Right lobe of liver (tissue), 6 donors: ENCODE measurements around the gene CYP2A6. TPM values are rescaled to one million over a fixed set of nuclear protein-coding genes. Genes with fewer than 3 reads are reported as not detected.
"Not testable (repeated sequence)": the region's sequence is repeated elsewhere in the genome, so short reads cannot be mapped to it uniquely, and the experiment has no call there.

Experiments
- ATAC-seq, 4 donors: fragments of 200-7000 bp; cut with Tn5 transposase; one replicate each; pipeline ENCODE4 v1.9.1; 2020; ENCODE audit warnings: mild to moderate bottlenecking in 4 of 4, moderate library complexity in 4 of 4
- DNase-seq, 3 donors: peaks; one replicate each; pipeline ENCODE4 v3.0.0-alpha.2; 2020
- H3K27ac ChIP-seq, 3 donors: fragments of 200-600 bp; one replicate each; pipeline ENCODE4 v1.8.0; 2022
- H3K27me3 ChIP-seq, 2 donors: fragments of 200-600 bp; one replicate each; pipeline ENCODE4 v1.8.0; 2022
- H3K36me3 ChIP-seq, 4 donors: fragments of 200-600 bp; sonication (generic) in 1 of 4; one replicate each; pipeline versions ENCODE4 v1.5.1 to v1.8.0; 2017 to 2022; ENCODE audit warnings: control low read depth in 1 of 4
- H3K4me1 ChIP-seq, 4 donors: fragments of 200-600 bp; sonication (generic) in 1 of 4; one replicate each; pipeline versions ENCODE4 v1.5.1 to v1.8.0; 2017 to 2022; ENCODE audit warnings: control low read depth in 1 of 4
- H3K4me3 ChIP-seq, 3 donors: fragments of 200-600 bp; one replicate each; pipeline ENCODE4 v1.8.0; 2022
- H3K9me3 ChIP-seq, 4 donors: fragments of 200-600 bp; sonication (generic) in 1 of 4; one replicate each; pipeline versions ENCODE4 v1.5.1 to v1.8.0; 2017 to 2022; ENCODE audit warnings: control low read depth in 1 of 4
- POLR2A ChIP-seq: fragments of 450-650 bp; IDR thresholded peaks from one replicate; pipeline ENCODE4 v1.6.1; 2017; ENCODE audit warnings: antibody characterized with exemption, mild to moderate bottlenecking
- WGBS: methylation state at CpG from one replicate; pipeline ENCODE4 v1.1.6; 2018; ENCODE audit warnings: low coverage, low lambda C conversion rate; ENCODE audit not compliant: insufficient coverage; ENCODE audit errors: missing lambda C conversion rate; 5-methylcytosine and 5-hydroxymethylcytosine counted together
- intact Hi-C, 2 donors: fragments of 100-400 bp; cut with DNase I; formaldehyde crosslinking; loops; one replicate each; pipeline versions ENCODE4 v1.11.2 to v1.14.1; 2022
- total RNA-seq, 6 experiments: library from RNA; depleted of rRNA in 2 of 6; stranded (reverse); fragments of >200 nt in 2 of 6; fragmentation: NEBNext Ultra II Directional in 3 of 6; extraction: Animal tissue kit (Norgen Biotek cat#: 25700) in 3 of 6; gene quantifications; one replicate each; pipeline versions ENCODE4 v1.1.0 to v1.2.4, GENCODE V29; 2016 to 2023
- TF ChIP-seq, protein P1 (sequence below), 4 donors: fragments of 200-600 bp in 3 of 4; fragments of 450-650 bp in 1 of 4; IDR thresholded peaks; one replicate each; pipeline versions ENCODE4 v1.5.1 to v1.8.0; 2016 to 2022; ENCODE audit warnings: antibody characterized with exemption in 4 of 4, mild to moderate bottlenecking in 2 of 4
- donor health status: DM: no; HTN: yes; CAD: no.
- donor health status: DM: no; HTN: no; CAD: no.
- donor health status: DM: no; HTN: no; CAD: no.
- donor health status: DM: no; HTN: yes; CAD: no.
- donor health status: DM: no; HTN: yes; CAD: no.

CYP2A6 gene
- total RNA-seq, 6 experiments from 2014 or later = 73.6 to 3,618 (median 1,239) TPM

DNA sequence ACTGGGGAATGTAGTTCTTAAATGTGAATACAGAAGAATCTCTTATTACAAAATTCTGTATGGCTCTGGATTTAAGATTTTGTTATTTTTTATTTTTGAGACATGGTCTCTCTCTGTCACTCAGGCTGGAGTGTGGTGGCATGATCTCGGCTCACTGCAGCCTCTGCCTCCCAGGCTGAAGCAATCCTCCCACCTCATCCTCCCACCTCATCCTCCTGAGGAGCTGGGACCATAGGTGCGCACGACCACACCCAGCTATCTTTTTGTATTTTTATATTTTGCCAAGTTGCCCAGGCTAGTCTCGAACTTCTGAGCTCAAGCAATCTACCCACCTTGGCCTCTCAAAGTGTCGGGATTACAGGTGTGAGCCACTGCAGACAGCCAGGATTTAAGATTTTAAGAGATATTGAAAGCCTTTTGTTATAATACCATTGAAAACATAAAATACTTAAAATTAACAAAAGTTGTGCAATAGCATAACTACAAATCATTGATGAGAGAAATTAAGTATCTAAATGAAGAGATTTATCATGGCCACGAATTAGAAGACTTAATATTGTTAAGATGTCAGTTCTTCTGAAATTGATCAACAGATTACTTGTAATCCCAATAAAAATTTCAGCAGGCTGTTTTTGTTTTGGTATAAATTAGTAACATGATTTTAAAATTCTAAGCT, 13.4 kb downstream of the CYP2A6 start:
- TF ChIP-seq POLR2A = no peak
- TF ChIP-seq, protein P1, sequence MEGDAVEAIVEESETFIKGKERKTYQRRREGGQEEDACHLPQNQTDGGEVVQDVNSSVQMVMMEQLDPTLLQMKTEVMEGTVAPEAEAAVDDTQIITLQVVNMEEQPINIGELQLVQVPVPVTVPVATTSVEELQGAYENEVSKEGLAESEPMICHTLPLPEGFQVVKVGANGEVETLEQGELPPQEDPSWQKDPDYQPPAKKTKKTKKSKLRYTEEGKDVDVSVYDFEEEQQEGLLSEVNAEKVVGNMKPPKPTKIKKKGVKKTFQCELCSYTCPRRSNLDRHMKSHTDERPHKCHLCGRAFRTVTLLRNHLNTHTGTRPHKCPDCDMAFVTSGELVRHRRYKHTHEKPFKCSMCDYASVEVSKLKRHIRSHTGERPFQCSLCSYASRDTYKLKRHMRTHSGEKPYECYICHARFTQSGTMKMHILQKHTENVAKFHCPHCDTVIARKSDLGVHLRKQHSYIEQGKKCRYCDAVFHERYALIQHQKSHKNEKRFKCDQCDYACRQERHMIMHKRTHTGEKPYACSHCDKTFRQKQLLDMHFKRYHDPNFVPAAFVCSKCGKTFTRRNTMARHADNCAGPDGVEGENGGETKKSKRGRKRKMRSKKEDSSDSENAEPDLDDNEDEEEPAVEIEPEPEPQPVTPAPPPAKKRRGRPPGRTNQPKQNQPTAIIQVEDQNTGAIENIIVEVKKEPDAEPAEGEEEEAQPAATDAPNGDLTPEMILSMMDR (IDR thresholded peaks at IDR 0.05) = no peak
- H3K36me3 ChIP-seq = no peaks in the 10 kb centered on the region
- H3K9me3 ChIP-seq = no peaks in the 10 kb centered on the region
- 77% methylated on average over 5 of the region's 6 CpGs for WGBS
- DNase-seq (no peak), ATAC-seq (no peak)
- intact Hi-C loops = no loop called here
- H3K27ac ChIP-seq = no peak overlapping the region
- H3K4me3 ChIP-seq = no peak overlapping the region
- H3K27me3 ChIP-seq = no peaks in the 10 kb centered on the region
- peaks cover 0 to 7% (median 3%) of the 10 kb centered on the region in 4 donors for H3K4me1 ChIP-seq

DNA sequence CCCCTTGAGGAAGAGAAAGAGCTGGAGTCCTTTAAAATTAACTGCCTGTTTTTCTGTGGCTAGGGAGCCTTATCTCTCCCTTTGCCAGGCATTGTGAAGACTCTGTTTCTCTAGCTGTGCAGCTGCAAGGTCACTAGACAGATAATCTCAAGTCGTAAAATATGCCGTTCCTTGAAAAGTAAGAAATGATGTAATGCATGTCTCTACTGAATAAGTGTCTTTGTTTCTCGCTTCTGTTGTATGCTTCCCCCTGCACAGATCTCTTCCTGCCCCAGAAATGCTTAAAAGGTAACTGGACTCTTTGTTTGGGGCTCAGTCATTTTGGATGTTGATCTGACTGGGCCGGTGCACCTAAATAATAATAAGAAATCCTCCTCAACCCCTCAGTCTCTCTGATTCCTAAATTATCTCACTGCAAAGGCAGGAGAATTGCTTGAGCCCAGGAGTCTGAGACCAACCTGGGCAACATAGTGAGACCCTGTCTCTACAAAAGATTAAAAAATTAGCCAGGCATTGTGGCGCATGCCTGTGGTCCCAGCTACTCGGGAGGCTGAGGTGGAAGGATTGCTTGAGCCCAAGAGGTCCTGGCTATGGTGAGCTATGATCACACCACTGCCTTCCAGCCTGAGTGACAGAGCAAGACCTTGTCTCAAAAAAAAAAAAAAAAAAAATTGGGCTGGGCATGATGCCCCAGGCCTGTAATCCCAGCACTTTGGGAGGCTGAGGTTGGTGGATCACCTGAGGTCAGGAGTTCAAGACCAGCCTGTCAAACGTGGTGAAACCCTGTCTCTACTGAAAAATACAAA, 16.3 kb downstream of the CYP2A6 start:
- H3K27me3 ChIP-seq, intact Hi-C loops, H3K4me3 ChIP-seq, H3K36me3 ChIP-seq, ATAC-seq, H3K9me3 ChIP-seq, H3K27ac ChIP-seq: not testable (repeated sequence)
- WGBS = 49% methylated on average over 7 of the region's 7 CpGs
- peaks cover 0 to 14% (median 7%) of the 10 kb centered on the region in 4 donors for H3K4me1 ChIP-seq
- peak in 1 of 3 donors; percentile 10 for DNase-seq

GRCh38 chr19:40832431-40832790, 17.8 kb downstream of the CYP2A6 start:
- Histone ChIP-seq H3K27ac (peak overlapping the region in 1 of 3 donors; percentile 64), H3K4me1 (peaks cover 0 to 14% (median 7%) of the 10 kb centered on the region in 4 donors)
- peak; percentile 6 to 27 (median 10) for ATAC-seq
- intact Hi-C loops, H3K27me3 ChIP-seq, H3K36me3 ChIP-seq, H3K4me3 ChIP-seq, H3K9me3 ChIP-seq, DNase-seq: not testable (repeated sequence)
- WGBS = 60% methylated on average over 2 of the region's 4 CpGs

DNA sequence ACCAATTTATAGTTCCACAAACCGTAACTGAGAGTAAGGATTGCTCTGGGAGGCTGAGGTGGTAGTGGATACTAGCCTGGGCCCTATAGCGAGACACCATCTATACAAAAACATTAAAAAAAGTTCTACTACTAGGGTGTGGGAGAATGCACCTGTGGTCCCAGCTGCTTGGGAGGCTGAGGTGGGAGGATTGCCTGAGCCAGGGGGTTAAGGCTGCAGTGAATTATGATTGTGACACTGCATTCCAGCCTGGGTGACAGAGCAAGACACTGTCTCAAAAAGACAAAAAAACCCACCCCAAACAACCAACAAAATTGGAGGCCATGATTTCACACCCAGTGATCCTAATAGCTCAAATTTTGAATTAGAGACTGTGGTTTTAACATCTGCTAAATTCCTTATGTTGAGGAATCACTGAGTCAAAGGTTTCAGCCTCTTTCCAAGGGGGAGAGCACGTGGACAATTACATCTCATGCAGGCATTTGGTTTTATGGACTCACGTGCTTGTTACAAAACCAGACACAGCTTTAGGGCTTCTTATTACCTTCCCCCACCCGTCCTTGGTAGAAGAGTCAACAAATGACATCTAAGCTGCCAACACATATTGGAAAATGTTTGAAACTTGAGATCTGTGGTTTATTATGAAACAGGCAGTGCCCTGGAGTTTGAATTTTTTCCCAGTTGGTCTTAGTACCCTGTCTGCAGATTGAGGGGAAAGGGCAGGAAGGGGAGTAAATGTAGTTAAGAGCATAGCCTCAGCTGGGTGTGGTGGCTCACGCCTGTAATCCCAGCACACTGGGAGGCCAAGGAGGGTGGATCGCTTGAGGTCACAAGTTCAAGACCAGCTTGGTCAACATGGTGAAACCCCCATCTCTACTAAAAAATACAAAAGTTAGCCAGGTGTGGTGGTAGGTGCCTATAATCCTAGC, 18.5 kb downstream of the CYP2A6 start:
- H3K4me3 ChIP-seq = no peak overlapping the region
- DNase-seq (peak in 1 of 3 donors; percentile 81), ATAC-seq (peak; percentile 79 to 90 (median 85))
- H3K27ac ChIP-seq = peak overlapping the region; percentile 12 to 70 (median 64)
- no peaks in the 10 kb centered on the region for H3K9me3 ChIP-seq
- WGBS = 55% methylated on average over 5 of the region's 7 CpGs
- intact Hi-C loops = no loop called here
- H3K4me1 ChIP-seq = peaks cover 0 to 14% (median 7%) of the 10 kb centered on the region in 4 donors
- TF ChIP-seq, protein P1 (IDR thresholded peaks at IDR 0.05) = no peak
- TF ChIP-seq POLR2A = no peak
- no peaks in the 10 kb centered on the region for H3K27me3 ChIP-seq
- peaks cover 0 to 5% (median 2%) of the 10 kb centered on the region in 4 donors for H3K36me3 ChIP-seq

DNA sequence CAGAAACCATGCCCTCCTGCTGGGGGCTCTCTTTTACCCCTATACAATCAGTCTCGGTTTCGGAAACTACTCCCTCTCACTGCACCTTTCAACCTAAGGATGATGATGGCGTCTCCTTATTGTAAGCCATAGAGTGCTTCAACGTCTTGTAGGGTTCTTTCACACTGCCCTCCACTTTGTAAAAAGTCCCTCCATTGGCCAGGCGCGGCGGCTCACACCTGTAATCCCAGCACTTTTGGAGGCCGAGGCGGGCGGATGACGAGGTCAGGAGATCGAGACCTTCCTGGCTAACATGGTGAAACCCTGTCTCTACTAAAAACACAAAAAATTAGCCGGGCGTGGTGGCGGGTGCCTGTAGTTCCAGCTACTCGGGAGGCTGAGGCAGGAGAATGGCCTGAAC, 19.5 kb downstream of the CYP2A6 start:
- H3K27me3 ChIP-seq, H3K36me3 ChIP-seq, H3K27ac ChIP-seq, H3K4me3 ChIP-seq, ATAC-seq, intact Hi-C loops, H3K9me3 ChIP-seq: not testable (repeated sequence)
- 98% methylated on average over 9 of the region's 16 CpGs for WGBS
- peak in 1 of 3 donors; percentile 33 for DNase-seq
- peaks cover 0 to 14% (median 7%) of the 10 kb centered on the region in 4 donors for H3K4me1 ChIP-seq
